Thoracic aorta (tissue), 2 donors: ENCODE measurements around the gene LIX1. TPM values are rescaled to one million over a fixed set of nuclear protein-coding genes. Genes with fewer than 3 reads are reported as not detected.

Source experiments
- ATAC-seq: fragments of 150-250 bp; one replicate; pipeline ENCODE4 v1.8.0; 2017; ENCODE audit warnings: low read depth; ENCODE audit not compliant: insufficient number of reproducible peaks, low FRiP score
- DNase-seq: peaks from one replicate; pipeline ENCODE4 v3.0.0-alpha.2; 2020; ENCODE audit warnings: low spot score
- H3K27ac ChIP-seq, 2 donors: fragments of 200-600 bp; sonication (generic); 1 replicate in 1 of 2; 2 replicates in 1 of 2; pipeline ENCODE4 v1.5.1; 2016; ENCODE audit warnings: mild to moderate bottlenecking in 2 of 2, moderate library complexity in 2 of 2
- H3K27me3 ChIP-seq: fragments of 200-600 bp; sonication (generic); replicated peaks from 2 replicates; pipeline ENCODE4 v1.6.0; 2016; ENCODE audit warnings: mild to moderate bottlenecking; ENCODE audit not compliant: insufficient read depth
- H3K36me3 ChIP-seq: fragments of 200-600 bp; sonication (generic); one replicate; pipeline ENCODE4 v1.5.1; 2016
- H3K4me1 ChIP-seq, 2 donors: fragments of 200-600 bp; sonication (generic); 1 replicate in 1 of 2; 2 replicates in 1 of 2; pipeline versions ENCODE4 v1.5.1 to v1.6.0; 2016; ENCODE audit warnings: low read depth in 2 of 2, mild to moderate bottlenecking in 1 of 2; ENCODE audit not compliant: control insufficient read depth in 1 of 2
- H3K4me3 ChIP-seq: fragments of 200-600 bp; sonication (generic); 2 replicates; pipeline ENCODE4 v1.5.1; 2016; ENCODE audit warnings: mild to moderate bottlenecking
- H3K9me3 ChIP-seq: fragments of 200-600 bp; sonication (generic); 2 replicates; pipeline ENCODE4 v1.5.1; 2016
- CTCF ChIP-seq: fragments of 200-600 bp; sonication (generic); IDR thresholded peaks from one replicate; pipeline ENCODE4 v1.5.1; 2019; ENCODE audit warnings: antibody characterized with exemption
- total RNA-seq, 2 donors: library from RNA; depleted of rRNA; stranded (reverse); fragments of >200 nt; gene quantifications; one replicate each; pipeline versions ENCODE4 v1.1.0 to v1.2.3, GENCODE V29; 2016

LIX1 gene
- total RNA-seq, 2 donors from 2014 or later: not detected

GRCh38 chr5:97119007-97119390, 23.4 kb downstream of the LIX1 start:
- H3K9me3 ChIP-seq: no peaks in the 10 kb centered on the region
- no peak for ATAC-seq
- H3K4me1 ChIP-seq: no peaks in the 10 kb centered on the region
- no peaks in the 10 kb centered on the region for H3K27me3 ChIP-seq
- no peak for DNase-seq
- no peak for TF ChIP-seq CTCF
- no peak overlapping the region for H3K4me3 ChIP-seq
- H3K27ac ChIP-seq: no peak overlapping the region
- no peaks in the 10 kb centered on the region for H3K36me3 ChIP-seq

- no peaks in the 10 kb centered on the region for H3K4me1 ChIP-seq
- no peaks in the 10 kb centered on the region for H3K9me3 ChIP-seq
- TF ChIP-seq CTCF: no peak
- ATAC-seq: no peak
- H3K4me3 ChIP-seq: no peak overlapping the region
- no peaks in the 10 kb centered on the region for H3K27me3 ChIP-seq
- H3K36me3 ChIP-seq: no peaks in the 10 kb centered on the region
- DNase-seq: no peak
- H3K27ac ChIP-seq: no peak overlapping the region
Observed at GRCh38 chr5:97118261-97119006, 24.0 kb downstream of the LIX1 start.

- no peak for ATAC-seq
- no peaks in the 10 kb centered on the region for H3K9me3 ChIP-seq
Observed at GRCh38 chr5:97115932-97116331, 26.5 kb downstream of the LIX1 start.

GRCh38 chr5:97112230-97112629, 30.2 kb downstream of the LIX1 start:
- TF ChIP-seq CTCF: no peak
- Histone ChIP-seq H3K27ac (no peak overlapping the region), H3K27me3 (no peaks in the 10 kb centered on the region), H3K9me3 (no peaks in the 10 kb centered on the region), H3K36me3 (no peaks in the 10 kb centered on the region), H3K4me3 (no peak overlapping the region), H3K4me1 (no peaks in the 10 kb centered on the region)
- DNase-seq: no peak
- ATAC-seq: no peak

More at GRCh38 chr5:97115932-97116331, 26.5 kb downstream of the LIX1 start:
- Histone ChIP-seq H3K36me3 (no peaks in the 10 kb centered on the region), H3K27me3 (no peaks in the 10 kb centered on the region), H3K4me3 (no peak overlapping the region), H3K4me1 (no peaks in the 10 kb centered on the region), H3K27ac (no peak overlapping the region)
- no peak for DNase-seq
- TF ChIP-seq CTCF: no peak

GRCh38 chr5:97111616-97112015, 30.8 kb downstream of the LIX1 start:
- Histone ChIP-seq H3K4me3 (no peak overlapping the region), H3K27me3 (no peaks in the 10 kb centered on the region), H3K4me1 (no peaks in the 10 kb centered on the region), H3K27ac (no peak overlapping the region), H3K36me3 (no peaks in the 10 kb centered on the region), H3K9me3 (no peaks in the 10 kb centered on the region)
- DNase-seq: no peak
- TF ChIP-seq CTCF: no peak
- no peak for ATAC-seq
